Upper lobe of left lung (tissue), 4 donors: ENCODE results near the gene CNTLN.

Experiments used
- EP300 ChIP-seq, 4 donors: sonication (generic); formaldehyde crosslinking; IDR thresholded peaks; one replicate each; pipeline ENCODE4 v1.5.1; 2017; ENCODE audit warnings: antibody characterized with exemption in 4 of 4, control low read depth in 2 of 4
- POLR2A ChIP-seq, 4 donors: fragments of 450-650 bp; IDR thresholded peaks; one replicate each; pipeline ENCODE4 v1.5.1; 2016 to 2017; ENCODE audit warnings: antibody characterized with exemption in 4 of 4, mild to moderate bottlenecking in 2 of 4
- TF ChIP-seq, protein P1 (sequence below), 6 experiments: fragments of 450-650 bp in 4 of 6; fragments of 200-600 bp in 2 of 6; sonication (generic) in 2 of 6; IDR thresholded peaks; one replicate each; pipeline ENCODE4 v1.5.1; 2016 to 2019; ENCODE audit warnings: antibody characterized with exemption in 6 of 6

- TF ChIP-seq, protein P1, sequence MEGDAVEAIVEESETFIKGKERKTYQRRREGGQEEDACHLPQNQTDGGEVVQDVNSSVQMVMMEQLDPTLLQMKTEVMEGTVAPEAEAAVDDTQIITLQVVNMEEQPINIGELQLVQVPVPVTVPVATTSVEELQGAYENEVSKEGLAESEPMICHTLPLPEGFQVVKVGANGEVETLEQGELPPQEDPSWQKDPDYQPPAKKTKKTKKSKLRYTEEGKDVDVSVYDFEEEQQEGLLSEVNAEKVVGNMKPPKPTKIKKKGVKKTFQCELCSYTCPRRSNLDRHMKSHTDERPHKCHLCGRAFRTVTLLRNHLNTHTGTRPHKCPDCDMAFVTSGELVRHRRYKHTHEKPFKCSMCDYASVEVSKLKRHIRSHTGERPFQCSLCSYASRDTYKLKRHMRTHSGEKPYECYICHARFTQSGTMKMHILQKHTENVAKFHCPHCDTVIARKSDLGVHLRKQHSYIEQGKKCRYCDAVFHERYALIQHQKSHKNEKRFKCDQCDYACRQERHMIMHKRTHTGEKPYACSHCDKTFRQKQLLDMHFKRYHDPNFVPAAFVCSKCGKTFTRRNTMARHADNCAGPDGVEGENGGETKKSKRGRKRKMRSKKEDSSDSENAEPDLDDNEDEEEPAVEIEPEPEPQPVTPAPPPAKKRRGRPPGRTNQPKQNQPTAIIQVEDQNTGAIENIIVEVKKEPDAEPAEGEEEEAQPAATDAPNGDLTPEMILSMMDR (IDR thresholded peaks at IDR 0.05) = no peak
- no peak for TF ChIP-seq POLR2A (IDR thresholded peaks at IDR 0.05)
- TF ChIP-seq EP300 (IDR thresholded peaks at IDR 0.05) = no peak
Measured at GRCh38 chr9:17131494-17131893, 3.3 kb upstream of the CNTLN start.
